HG02938 (cell line): Measurements from ENCODE around the gene IL31.

ENCODE experiments used
- ATAC-seq: cut with Tn5 transposase; IDR thresholded peaks from one replicate; pipeline ENCODE4 v1.9.1; 2021; ENCODE audit warnings: mild to moderate bottlenecking, moderate library complexity; ENCODE audit not compliant: unreplicated experiment

The IL31 gene

GRCh38 chr12:122133192-122133950 is 40.6 kb downstream of the IL31 start:
- no peak for ATAC-seq

- ATAC-seq, result no peak
Observed at GRCh38 chr12:122130150-122130549, 43.9 kb downstream of the IL31 start.

- ATAC-seq, result no peak
Observed at GRCh38 chr12:122129131-122129530, 44.9 kb downstream of the IL31 start.

GRCh38 chr12:122128481-122128880 is 45.5 kb downstream of the IL31 start:
- no peak for ATAC-seq

- no peak for ATAC-seq
Observed at GRCh38 chr12:122127839-122128238, 46.2 kb downstream of the IL31 start.

GRCh38 chr12:122126713-122127597 is 47.1 kb downstream of the IL31 start:
- ATAC-seq, result no peak

GRCh38 chr12:122126342-122126635 is 47.7 kb downstream of the IL31 start:
- ATAC-seq, result no peak

GRCh38 chr12:122125452-122126341 is 48.3 kb downstream of the IL31 start:
- ATAC-seq, result no peak

- ATAC-seq, result no peak
Observed at GRCh38 chr12:122124370-122124769, 49.7 kb downstream of the IL31 start.

GRCh38 chr12:122123761-122124145 is 50.3 kb downstream of the IL31 start:
- no peak for ATAC-seq

- ATAC-seq, result no peak
Observed at GRCh38 chr12:122123051-122123760, 50.8 kb downstream of the IL31 start.
